Measurements from ENCODE around the gene MYOD1. TPM values are rescaled to one million over a fixed set of nuclear protein-coding genes. Genes with fewer than 3 reads are reported as not detected.

Gene MYOD1
- total RNA-seq, 1 experiment from 2014 or later: not detected

GRCh38 chr11:17697175-17697949, 22.0 kb upstream of the MYOD1 start:
- no peak overlapping the region for H2AFZ ChIP-seq
- ChIA-PET CTCF (no interaction called here), POLR2A (ENCODE audit: unreplicated experiment) (no interaction called here)
- H3K4me1 ChIP-seq (replicated peaks; ENCODE audit: insufficient read depth): no peaks in the 10 kb centered on the region
- no peaks in the 10 kb centered on the region for H3K9me3 ChIP-seq (ENCODE audit: insufficient read depth, low read depth)
- DNase-seq: no peak
- TF ChIP-seq CTCF (conservative IDR thresholded peaks at IDR 0.05) (no peak), EZH2 (IDR thresholded peaks at IDR 0.05; ENCODE audit: low read depth) (no peak)
- intact Hi-C loops (cut with micrococcal nuclease; ENCODE audit: unreplicated experiment): no loop called here
- H3F3A ChIP-seq (ENCODE audit: insufficient read depth, low read depth): no peaks in the 10 kb centered on the region
- H3K4me3 ChIP-seq: no peak overlapping the region
- no peaks in the 10 kb centered on the region for H4K20me1 ChIP-seq (ENCODE audit: insufficient read depth)
- H3K79me2 ChIP-seq (ENCODE audit: low read depth): no peaks in the 10 kb centered on the region
- H3K27me3 ChIP-seq (ENCODE audit: insufficient read depth, low read depth): peaks cover 46% of the 10 kb centered on the region
- H3K9me2 ChIP-seq (ENCODE audit: insufficient read depth): no peaks in the 10 kb centered on the region
- H3K36me3 ChIP-seq (ENCODE audit: low read depth): no peaks in the 10 kb centered on the region
- no peak overlapping the region for H3K27ac ChIP-seq
- H3K4me2 ChIP-seq: no peak overlapping the region
- no TSS peak for BruUV-seq (replicated peaks)

- intact Hi-C loops (cut with micrococcal nuclease; ENCODE audit: unreplicated experiment): no loop called here
- H3K36me3 ChIP-seq (ENCODE audit: low read depth): no peaks in the 10 kb centered on the region
- DNase-seq: no peak
- no peak for TF ChIP-seq CTCF (conservative IDR thresholded peaks at IDR 0.05)
- no peak for TF ChIP-seq EZH2 (IDR thresholded peaks at IDR 0.05; ENCODE audit: low read depth)
- BruUV-seq (replicated peaks): no TSS peak
- H4K20me1 ChIP-seq (ENCODE audit: insufficient read depth): no peaks in the 10 kb centered on the region
- H3K9me2 ChIP-seq (ENCODE audit: insufficient read depth): no peaks in the 10 kb centered on the region
- no peak overlapping the region for H3K27ac ChIP-seq
- no peaks in the 10 kb centered on the region for H3K79me2 ChIP-seq (ENCODE audit: low read depth)
- H3K4me2 ChIP-seq: no peak overlapping the region
- no peak overlapping the region for H2AFZ ChIP-seq
- H3K9me3 ChIP-seq (ENCODE audit: insufficient read depth, low read depth): no peaks in the 10 kb centered on the region
- POLR2A ChIA-PET (ENCODE audit: unreplicated experiment): interaction anchor here (0.5 kb wide), 1 partner anchor 13 kb away, joined by 5 read pairs; no protein-coding TSS in a partner anchor
- CTCF ChIA-PET: no interaction called here
- no peak overlapping the region for H3K4me3 ChIP-seq
- H3K27me3 ChIP-seq (ENCODE audit: insufficient read depth, low read depth): peaks cover 26% of the 10 kb centered on the region
- H3F3A ChIP-seq (ENCODE audit: insufficient read depth, low read depth): no peaks in the 10 kb centered on the region
- no peaks in the 10 kb centered on the region for H3K4me1 ChIP-seq (replicated peaks; ENCODE audit: insufficient read depth)
Measured at GRCh38 chr11:17699147-17700114, 19.9 kb upstream of the MYOD1 start.

- Histone ChIP-seq H2AFZ (no peak overlapping the region), H3K9me3 (ENCODE audit: insufficient read depth, low read depth) (no peaks in the 10 kb centered on the region), H3K27me3 (ENCODE audit: insufficient read depth, low read depth) (peaks cover 25% of the 10 kb centered on the region), H3K4me2 (no peak overlapping the region), H3K36me3 (ENCODE audit: low read depth) (no peaks in the 10 kb centered on the region), H3F3A (ENCODE audit: insufficient read depth, low read depth) (no peaks in the 10 kb centered on the region), H3K4me3 (no peak overlapping the region), H3K4me1 (replicated peaks; ENCODE audit: insufficient read depth) (no peaks in the 10 kb centered on the region), H3K79me2 (ENCODE audit: low read depth) (no peaks in the 10 kb centered on the region), H3K9me2 (ENCODE audit: insufficient read depth) (no peaks in the 10 kb centered on the region), H3K27ac (no peak overlapping the region), H4K20me1 (ENCODE audit: insufficient read depth) (no peaks in the 10 kb centered on the region)
- TF ChIP-seq CTCF (conservative IDR thresholded peaks at IDR 0.05): no peak
- TF ChIP-seq EZH2 (IDR thresholded peaks at IDR 0.05; ENCODE audit: low read depth): no peak
- intact Hi-C loops (cut with micrococcal nuclease; ENCODE audit: unreplicated experiment): no loop called here
- no TSS peak for BruUV-seq (replicated peaks)
- POLR2A ChIA-PET (ENCODE audit: unreplicated experiment): no interaction called here
- CTCF ChIA-PET: no interaction called here
- no peak for DNase-seq
Measured at GRCh38 chr11:17700991-17701390, 18.4 kb upstream of the MYOD1 start.
